Measurements from ENCODE around the gene PPTC7.
"Not testable (repeated sequence)": the region's sequence is repeated elsewhere in the genome, so short reads cannot be mapped to it uniquely, and the experiment has no call there.

The PPTC7 gene

DNA sequence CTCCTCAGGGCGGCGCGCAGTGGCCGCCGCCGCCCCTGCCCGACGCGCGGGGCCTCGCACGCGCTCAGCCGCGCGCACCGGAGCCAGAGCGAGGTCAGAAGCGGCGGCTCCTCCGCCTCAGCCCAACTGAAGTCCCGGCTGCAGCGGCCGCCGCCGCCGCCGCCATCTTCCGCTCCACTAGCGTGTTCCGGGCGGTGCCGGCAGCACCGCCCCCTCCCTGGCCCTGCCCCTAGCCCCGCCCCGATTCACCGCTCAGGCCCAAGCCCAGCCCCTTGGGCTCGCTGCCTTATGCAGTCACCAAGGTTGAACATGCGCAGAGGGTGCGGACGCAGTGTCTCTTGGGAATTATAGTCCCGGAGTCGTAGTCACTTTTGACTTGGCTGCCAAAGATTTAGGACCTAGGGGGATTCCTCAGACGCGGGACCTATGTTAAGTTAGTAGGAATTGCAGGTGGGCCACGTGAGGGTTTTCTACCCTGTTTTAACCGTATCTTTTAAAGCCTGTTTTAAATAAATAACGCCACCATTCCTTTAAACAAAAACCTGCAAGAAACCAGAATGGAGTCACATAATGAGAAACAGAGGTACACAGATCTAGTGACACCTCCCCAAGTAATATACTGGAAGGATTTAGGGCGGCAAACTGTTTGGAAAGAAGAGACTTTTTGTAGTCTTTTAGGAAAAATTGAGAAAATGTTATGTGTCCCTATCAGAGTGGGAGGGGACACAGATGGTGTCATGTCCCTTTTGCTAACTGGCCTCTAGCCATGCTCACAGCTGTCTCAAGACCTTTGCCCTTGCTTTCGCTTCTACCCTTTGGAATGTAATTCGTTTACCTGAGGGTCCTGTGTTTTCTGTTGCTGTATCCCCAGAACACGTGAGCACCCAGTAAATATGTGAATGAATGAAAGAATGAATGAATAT lies at the start of gene PPTC7:
PPTC7 (minus strand) TSS at position 182 of the 923 bp plus-strand sequence. CDS start 287 bp downstream, outside the sequence.
- peak; percentile 94 to 97 for DNase-seq (ENCODE audit: low read depth in 1 of 2, low spot score in 1 of 2)

DNA sequence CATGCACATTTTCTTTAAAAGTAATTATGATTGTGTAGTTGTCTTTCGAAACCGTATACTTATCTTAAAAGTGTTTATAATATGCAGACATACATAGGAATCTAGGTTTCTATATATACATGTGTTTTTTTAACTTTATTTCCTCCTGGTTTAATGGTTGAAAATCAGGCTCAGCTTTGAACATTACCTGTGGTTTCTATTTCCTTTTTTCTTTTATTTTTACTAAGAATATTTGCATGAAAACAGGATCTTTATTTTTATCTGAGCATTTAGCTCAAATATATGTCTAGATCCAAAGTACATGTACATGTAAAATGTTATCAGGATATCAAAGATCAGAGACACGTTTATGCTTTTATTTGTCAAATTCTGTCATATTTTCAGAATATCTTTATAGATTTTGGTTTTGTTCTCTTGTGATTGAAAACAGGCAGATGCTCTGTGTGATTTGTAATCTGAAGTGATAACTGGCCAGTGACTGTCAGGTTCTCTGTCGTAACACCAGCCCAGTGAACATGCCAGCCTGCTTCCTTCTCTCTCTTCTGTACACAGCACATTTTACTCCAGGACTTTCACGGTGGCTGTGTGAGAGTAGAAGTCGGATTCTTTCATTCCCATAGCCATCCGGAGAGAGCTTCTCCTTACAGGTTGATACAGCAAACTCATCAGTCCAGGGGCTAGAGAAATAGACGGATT lies 44.5 kb upstream of the PPTC7 start:
- no peak for DNase-seq (ENCODE audit: low read depth in 1 of 2, low spot score in 1 of 2)

GRCh38 chr12:110622582-110622981 lies 39.5 kb upstream of the PPTC7 start:
- no peak for DNase-seq (ENCODE audit: low read depth in 1 of 2, low spot score in 1 of 2)

GRCh38 chr12:110619534-110619953 lies 36.4 kb upstream of the PPTC7 start:
- no peak for DNase-seq (ENCODE audit: low read depth in 1 of 2, low spot score in 1 of 2)

DNA sequence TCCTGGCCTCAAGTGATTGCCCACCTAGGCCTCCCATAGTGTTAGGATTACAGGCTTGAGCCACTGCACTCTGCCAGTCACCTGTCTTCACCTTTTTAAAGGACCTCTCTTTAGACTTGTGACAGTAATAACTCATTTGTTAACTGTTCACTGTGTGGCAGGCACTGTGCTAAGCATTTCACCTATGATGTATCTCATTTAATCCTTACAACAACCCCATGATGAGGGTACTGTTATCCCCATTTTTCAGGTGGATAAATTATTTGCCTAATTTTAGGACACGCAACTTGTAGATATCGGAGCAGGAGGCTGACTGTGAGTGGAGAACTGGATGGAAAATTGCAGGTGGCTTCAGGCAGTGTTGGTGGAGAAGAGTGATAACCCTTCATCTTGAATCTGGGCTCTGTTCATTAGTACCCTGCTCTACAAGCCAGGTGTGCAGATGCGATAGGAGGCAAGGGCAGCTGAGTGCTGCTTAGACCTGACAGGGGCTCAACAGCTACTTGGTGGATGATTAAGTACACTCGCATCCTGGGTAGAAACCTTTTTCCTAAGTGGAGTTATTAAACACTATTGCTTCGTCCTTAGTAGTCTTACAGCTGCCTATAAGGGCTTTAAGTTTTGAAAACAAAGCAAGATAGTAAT lies 33.5 kb upstream of the PPTC7 start:
- no peak for DNase-seq (ENCODE audit: low read depth in 1 of 2, low spot score in 1 of 2)

DNA sequence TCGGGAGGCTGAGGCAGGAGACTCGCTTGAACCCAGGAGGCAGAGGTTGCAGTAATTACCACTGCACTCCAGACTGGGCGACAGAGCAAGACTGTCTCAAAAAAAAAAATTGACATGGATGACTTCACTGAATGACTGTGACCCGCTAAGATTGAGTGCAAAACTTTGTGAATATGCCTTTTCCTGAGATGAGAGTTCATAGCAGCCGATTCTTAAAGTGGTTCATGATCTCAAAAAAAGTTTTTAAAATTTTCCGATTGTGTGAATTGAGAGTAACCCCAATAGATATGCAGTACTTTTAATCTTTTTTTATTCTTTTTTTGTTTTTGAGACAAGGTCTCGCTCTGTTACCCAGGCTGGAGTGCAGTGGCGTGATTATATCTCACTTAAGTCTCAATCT lies 32.1 kb upstream of the PPTC7 start:
- DNase-seq (ENCODE audit: low read depth in 1 of 2, low spot score in 1 of 2), result no peak

- peak; percentile 91 to 94 for DNase-seq (ENCODE audit: low read depth in 1 of 2, low spot score in 1 of 2)
Measured at GRCh38 chr12:110613771-110614684, 30.9 kb upstream of the PPTC7 start, which contains the start of gene TCTN1. Gene TCTN1, plus strand, starts transcription at chr12:110614129. Its CDS starts 54 bp downstream, at chr12:110614183.

GRCh38 chr12:110613071-110613770 lies 30.1 kb upstream of the PPTC7 start:
- no peak for DNase-seq (ENCODE audit: low read depth in 1 of 2, low spot score in 1 of 2)

GRCh38 chr12:110606253-110606611 lies 23.1 kb upstream of the PPTC7 start:
- DNase-seq (ENCODE audit: low read depth in 1 of 2, low spot score in 1 of 2), result no peak

- not testable (repeated sequence) for DNase-seq (ENCODE audit: low read depth in 1 of 2, low spot score in 1 of 2)
Measured at GRCh38 chr12:110602085-110602814, 19.1 kb upstream of the PPTC7 start.

DNA sequence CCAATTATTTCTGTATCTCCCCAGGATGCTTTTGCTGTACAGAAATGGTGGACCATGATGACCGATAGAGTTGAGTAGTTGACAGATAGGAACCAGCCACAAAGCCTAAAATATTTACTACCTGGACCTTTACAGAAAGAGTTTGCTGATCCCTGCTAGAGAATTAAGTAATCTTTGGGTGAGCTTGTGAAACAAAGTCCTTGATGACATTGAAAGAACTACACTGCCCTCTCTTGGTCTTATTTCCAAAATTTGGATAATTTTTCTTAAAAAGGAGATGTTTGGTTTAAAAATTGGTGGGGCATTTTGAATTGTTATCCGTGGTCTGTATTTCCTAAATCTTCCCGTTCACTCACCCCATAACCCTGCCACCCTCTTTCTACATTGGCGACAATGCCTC lies 17.1 kb upstream of the PPTC7 start:
- no peak for DNase-seq (ENCODE audit: low read depth in 1 of 2, low spot score in 1 of 2)

DNA sequence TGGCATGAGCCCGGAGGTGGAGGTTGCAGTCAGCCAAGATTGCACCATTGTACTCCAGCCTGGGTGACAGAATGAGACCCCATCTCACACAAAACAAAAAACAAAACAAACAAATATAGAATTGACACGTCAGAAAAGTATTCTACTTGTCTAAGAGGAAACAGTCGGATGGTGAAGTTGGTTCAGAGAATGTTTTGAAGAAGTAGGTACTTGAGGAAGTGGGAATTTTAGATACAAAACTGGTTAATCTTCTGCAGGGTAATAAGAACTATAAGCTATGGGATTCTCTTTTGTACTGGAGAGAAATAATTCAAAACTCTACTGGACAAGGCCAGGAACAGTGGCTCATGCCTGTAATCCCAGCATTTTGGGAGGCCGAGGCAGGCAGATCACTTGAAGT lies 16.2 kb upstream of the PPTC7 start:
- no peak for DNase-seq (ENCODE audit: low read depth in 1 of 2, low spot score in 1 of 2)

DNA sequence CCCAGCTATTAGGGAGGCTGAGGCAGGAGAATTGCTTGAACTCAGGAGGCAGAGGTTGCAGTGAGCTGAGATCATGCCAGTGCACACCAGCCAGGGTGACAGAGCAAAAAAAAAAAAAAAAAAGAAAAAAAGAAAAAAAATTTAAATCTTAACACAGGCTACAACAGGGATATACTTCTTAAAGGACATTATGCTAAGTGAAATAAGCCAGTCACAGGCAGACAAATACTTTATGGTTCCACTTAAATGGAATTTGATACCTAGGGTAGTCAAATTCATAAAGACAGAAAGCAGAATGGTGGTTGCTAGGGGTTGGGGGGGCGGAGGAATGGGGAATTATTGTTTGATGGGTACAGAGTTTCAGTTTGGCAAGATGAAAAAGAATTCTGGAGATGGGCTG lies 14.8 kb upstream of the PPTC7 start:
- DNase-seq (ENCODE audit: low read depth in 1 of 2, low spot score in 1 of 2), result no peak

GRCh38 chr12:110592919-110593318 lies 9.8 kb upstream of the PPTC7 start:
- not testable (repeated sequence) for DNase-seq (ENCODE audit: low read depth in 1 of 2, low spot score in 1 of 2)

DNA sequence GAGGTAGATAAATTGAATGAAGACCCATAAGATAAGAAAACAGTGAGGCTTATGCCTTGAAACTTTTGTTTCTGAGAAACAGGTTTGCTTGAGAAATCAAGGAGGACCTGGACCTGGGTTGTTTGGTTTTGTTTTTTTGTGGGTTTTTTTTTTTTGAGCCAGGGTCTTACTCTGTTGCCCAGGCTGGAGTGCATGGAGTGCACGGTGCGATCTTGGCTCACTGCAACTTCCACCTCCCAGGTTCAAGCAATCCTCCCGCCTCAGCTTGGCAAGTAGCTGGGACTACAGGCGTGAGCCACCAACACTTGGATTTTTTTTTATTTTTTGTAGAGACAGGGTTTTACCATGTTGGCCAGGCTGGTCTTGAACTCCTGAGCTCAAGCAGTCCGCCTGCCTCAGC lies 9.0 kb upstream of the PPTC7 start:
- no peak for DNase-seq (ENCODE audit: low read depth in 1 of 2, low spot score in 1 of 2)

DNA sequence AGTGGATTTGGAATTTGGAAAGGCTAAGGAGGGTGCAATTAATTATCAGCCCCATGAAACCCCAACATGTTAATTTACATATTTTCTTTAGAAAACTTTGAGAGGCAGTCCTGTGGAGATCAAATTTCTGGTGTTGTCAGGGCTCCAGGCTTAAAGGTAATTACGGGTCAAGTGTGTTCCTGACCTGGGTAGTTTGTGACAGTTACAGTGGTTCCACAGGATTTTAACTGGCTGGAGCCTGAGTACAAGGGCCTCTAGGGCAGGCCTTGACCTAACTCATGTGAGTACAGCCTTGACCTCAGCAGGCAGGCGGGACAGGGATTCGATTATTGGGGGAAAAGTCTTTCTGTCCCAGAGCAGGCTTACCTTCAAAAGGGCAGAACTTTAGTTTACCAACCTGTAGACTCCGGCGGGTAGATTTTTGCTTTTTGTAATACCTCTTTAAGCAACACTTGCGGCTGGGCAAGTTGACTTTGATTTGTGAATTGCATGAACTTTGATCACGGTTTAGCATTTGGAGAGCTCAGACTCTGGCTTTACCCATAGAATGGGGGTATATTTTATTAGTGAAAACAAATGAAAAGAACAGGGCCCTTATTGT lies 8.4 kb upstream of the PPTC7 start:
- no peak for DNase-seq (ENCODE audit: low read depth in 1 of 2, low spot score in 1 of 2)

DNA sequence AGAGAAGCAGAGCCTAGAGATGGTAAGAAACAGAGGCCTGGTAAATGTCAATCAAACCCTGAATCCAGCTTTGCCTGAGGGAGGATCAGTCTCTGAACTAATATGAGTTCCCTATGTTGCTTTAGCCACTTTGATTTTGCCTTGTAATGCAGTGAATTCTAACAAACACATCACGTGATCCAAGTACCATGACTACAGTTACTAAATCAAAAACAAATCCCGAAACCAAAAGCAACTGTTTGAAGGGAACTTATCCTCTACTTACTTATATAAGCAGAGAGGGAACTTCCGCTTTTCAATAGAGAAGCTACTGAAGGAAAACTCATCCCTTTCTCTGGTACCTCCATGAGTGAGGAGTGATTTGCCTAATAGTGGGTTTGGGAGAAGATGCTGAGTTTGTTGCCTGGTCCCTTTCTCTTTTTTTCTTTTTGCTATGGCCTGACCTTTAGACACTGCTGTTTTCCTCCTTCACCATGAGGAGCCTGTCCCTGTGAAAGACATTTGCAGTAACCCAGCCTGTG lies 7.7 kb upstream of the PPTC7 start:
- no peak for DNase-seq (ENCODE audit: low read depth in 1 of 2, low spot score in 1 of 2)

GRCh38 chr12:110590059-110590458 lies 6.9 kb upstream of the PPTC7 start:
- no peak for DNase-seq (ENCODE audit: low read depth in 1 of 2, low spot score in 1 of 2)

DNA sequence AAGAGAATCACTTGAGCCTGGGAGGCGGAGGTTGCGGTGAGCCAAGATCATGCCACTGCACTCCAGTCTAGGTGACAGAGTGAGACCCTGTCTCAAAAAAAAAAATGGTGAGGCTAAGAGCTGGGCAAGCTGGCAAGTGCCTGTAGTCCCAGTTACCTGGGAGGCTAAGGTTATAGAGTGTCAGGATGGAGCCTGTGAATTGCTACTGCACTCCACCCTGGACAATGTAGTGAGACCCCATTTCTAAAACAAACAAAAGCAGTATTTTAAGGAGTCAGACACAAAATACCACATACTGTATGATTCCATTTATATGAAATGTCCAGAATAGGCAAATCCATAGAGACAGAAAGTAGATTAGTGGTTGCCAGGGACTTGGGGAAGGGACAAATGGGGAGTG lies 4.0 kb upstream of the PPTC7 start:
- not testable (repeated sequence) for DNase-seq (ENCODE audit: low read depth in 1 of 2, low spot score in 1 of 2)
